Neural cell (in vitro differentiated cells): Measurements from ENCODE around the gene NEU3.
"Not testable (repeated sequence)": the region's sequence is repeated elsewhere in the genome, so short reads cannot be mapped to it uniquely, and the experiment has no call there.

Source experiments
- POLR2AphosphoS5 ChIP-seq: IDR thresholded peaks from 2 replicates; pipeline ENCODE4 v1.6.1; 2012
- SMC3 ChIP-seq: fragments of 450-650 bp; conservative IDR thresholded peaks from 2 replicates; pipeline ENCODE4 v1.6.1; 2014; ENCODE audit warnings: antibody characterized with exemption, mild to moderate bottlenecking, moderate library complexity; ENCODE audit not compliant: poor library complexity
- TF ChIP-seq, protein P1 (sequence below): fragments of 450-650 bp; IDR thresholded peaks from 2 replicates; pipeline ENCODE4 v1.5.1; 2014; ENCODE audit warnings: antibody characterized with exemption, mild to moderate bottlenecking, moderate library complexity; ENCODE audit not compliant: poor library complexity, severe bottlenecking
- TF ChIP-seq, protein P2 (sequence below): IDR thresholded peaks from 2 replicates; pipeline ENCODE4 v1.6.1; 2012; ENCODE audit warnings: borderline replicate concordance

DNA sequence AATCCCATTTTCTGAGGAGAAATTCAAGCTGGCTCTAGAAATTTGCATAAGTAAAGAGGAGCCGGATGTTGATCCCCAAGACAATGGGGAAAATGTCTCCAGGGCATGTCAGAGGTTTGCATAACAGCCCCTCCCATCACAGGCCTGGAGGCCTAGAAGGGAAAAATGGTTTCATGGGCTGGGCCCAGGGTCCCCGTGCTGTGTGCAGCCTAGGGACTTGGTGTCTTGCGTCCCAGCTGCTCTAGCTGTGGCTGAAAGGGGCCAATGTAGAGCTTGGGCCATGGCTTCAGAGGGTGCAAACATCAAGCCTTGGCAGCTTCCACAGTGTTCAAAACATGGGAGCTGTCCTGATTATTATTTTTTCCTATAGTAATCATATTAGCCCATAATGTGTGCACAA lies 30.5 kb downstream of the NEU3 start:
- TF ChIP-seq, protein P1, sequence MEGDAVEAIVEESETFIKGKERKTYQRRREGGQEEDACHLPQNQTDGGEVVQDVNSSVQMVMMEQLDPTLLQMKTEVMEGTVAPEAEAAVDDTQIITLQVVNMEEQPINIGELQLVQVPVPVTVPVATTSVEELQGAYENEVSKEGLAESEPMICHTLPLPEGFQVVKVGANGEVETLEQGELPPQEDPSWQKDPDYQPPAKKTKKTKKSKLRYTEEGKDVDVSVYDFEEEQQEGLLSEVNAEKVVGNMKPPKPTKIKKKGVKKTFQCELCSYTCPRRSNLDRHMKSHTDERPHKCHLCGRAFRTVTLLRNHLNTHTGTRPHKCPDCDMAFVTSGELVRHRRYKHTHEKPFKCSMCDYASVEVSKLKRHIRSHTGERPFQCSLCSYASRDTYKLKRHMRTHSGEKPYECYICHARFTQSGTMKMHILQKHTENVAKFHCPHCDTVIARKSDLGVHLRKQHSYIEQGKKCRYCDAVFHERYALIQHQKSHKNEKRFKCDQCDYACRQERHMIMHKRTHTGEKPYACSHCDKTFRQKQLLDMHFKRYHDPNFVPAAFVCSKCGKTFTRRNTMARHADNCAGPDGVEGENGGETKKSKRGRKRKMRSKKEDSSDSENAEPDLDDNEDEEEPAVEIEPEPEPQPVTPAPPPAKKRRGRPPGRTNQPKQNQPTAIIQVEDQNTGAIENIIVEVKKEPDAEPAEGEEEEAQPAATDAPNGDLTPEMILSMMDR = not testable (repeated sequence)
- TF ChIP-seq POLR2AphosphoS5, SMC3: not testable (repeated sequence)
- TF ChIP-seq, protein P2, sequence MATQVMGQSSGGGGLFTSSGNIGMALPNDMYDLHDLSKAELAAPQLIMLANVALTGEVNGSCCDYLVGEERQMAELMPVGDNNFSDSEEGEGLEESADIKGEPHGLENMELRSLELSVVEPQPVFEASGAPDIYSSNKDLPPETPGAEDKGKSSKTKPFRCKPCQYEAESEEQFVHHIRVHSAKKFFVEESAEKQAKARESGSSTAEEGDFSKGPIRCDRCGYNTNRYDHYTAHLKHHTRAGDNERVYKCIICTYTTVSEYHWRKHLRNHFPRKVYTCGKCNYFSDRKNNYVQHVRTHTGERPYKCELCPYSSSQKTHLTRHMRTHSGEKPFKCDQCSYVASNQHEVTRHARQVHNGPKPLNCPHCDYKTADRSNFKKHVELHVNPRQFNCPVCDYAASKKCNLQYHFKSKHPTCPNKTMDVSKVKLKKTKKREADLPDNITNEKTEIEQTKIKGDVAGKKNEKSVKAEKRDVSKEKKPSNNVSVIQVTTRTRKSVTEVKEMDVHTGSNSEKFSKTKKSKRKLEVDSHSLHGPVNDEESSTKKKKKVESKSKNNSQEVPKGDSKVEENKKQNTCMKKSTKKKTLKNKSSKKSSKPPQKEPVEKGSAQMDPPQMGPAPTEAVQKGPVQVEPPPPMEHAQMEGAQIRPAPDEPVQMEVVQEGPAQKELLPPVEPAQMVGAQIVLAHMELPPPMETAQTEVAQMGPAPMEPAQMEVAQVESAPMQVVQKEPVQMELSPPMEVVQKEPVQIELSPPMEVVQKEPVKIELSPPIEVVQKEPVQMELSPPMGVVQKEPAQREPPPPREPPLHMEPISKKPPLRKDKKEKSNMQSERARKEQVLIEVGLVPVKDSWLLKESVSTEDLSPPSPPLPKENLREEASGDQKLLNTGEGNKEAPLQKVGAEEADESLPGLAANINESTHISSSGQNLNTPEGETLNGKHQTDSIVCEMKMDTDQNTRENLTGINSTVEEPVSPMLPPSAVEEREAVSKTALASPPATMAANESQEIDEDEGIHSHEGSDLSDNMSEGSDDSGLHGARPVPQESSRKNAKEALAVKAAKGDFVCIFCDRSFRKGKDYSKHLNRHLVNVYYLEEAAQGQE = not testable (repeated sequence)
